HG03442 (cell line): ENCODE data around the gene MOCOS.
"Not testable (repeated sequence)": the region's sequence is repeated elsewhere in the genome, so short reads cannot be mapped to it uniquely, and the experiment has no call there.

Experiments used
- ATAC-seq: cut with Tn5 transposase; IDR thresholded peaks from one replicate; pipeline ENCODE4 v1.9.1; 2021; ENCODE audit warnings: mild to moderate bottlenecking, moderate library complexity; ENCODE audit not compliant: unreplicated experiment

MOCOS gene

GRCh38 chr18:36187193-36187825, at the start of gene MOCOS:
Gene MOCOS (plus strand): TSS chr18:36187497. CDS start chr18:36187540, 43 bp downstream.
- peak; percentile 81 for ATAC-seq

DNA sequence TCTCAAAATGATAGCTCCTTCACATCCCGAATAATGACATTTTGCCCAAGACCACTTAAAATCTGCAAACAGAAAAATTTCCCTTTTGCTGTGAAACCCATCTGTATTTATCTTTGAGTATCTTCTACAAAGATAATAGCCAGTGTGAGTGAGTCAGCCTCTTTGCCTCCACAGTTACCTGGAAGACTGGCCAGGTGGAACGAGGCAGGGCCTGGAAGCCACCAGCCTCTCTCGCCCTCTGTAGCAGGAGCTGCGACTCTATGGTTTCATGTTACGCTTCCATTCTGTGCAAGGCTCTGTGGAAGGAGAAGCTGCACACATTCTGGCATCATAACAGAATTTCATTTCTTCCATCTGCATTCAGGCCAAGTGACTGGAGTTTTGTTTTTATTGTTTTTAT, 48.1 kb upstream of the MOCOS start:
- no peak for ATAC-seq

DNA sequence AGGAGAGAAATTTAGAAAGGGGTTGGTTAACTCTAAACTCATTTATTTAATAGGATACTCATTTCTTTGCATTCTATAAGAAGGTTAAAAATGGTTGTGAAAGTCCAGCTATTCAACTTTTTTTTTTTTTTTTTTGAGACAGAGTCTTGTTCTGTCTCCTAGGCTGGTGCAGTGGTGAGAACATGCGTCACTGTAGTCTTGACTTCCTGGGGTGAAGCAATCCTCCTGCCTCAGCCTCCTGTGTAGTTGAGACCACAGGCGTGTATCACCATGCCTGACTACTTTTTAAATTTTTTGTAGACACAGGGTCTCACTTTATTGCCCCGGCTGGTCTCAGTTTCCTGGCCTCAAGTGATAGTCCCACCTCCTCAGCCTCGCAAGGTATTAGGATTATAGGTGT, 45.7 kb upstream of the MOCOS start:
- ATAC-seq = no peak

DNA sequence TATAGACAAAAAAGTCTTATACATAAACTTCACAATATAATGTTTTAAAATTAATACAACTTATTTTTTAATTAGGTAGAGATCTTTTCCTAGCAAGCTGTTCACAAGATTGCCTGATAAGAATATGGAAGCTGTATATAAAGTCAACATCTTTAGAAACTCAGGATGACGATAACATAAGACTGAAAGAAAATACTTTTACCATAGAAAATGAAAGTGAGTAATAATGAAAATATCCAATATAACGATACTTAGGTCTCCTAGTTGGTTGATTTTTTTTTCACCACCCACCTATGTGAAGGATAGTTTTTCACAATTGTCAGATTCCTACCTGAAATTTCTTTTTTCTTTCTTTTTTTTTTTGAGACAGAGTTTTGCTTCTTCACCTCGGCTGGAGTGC, 44.5 kb upstream of the MOCOS start:
- no peak for ATAC-seq

DNA sequence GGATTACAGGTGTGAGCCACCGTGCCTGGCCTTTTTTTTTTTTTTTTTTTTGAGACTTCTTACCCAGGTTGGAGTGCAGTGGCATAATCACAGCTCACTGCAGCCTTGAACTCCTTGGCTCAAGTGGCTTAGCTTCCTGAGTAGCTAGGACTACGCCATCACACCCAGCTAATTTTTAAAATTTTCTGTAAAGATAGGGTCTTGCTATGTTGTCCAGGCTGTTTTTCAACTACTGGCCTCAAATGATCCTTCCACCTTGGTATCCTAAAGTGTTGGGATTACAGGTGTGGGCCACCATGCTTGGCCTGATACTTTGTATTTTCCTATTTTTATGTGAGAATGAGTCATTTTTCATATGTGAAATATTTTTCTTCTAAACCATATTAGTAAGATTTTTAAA, 43.9 kb upstream of the MOCOS start:
- no peak for ATAC-seq

DNA sequence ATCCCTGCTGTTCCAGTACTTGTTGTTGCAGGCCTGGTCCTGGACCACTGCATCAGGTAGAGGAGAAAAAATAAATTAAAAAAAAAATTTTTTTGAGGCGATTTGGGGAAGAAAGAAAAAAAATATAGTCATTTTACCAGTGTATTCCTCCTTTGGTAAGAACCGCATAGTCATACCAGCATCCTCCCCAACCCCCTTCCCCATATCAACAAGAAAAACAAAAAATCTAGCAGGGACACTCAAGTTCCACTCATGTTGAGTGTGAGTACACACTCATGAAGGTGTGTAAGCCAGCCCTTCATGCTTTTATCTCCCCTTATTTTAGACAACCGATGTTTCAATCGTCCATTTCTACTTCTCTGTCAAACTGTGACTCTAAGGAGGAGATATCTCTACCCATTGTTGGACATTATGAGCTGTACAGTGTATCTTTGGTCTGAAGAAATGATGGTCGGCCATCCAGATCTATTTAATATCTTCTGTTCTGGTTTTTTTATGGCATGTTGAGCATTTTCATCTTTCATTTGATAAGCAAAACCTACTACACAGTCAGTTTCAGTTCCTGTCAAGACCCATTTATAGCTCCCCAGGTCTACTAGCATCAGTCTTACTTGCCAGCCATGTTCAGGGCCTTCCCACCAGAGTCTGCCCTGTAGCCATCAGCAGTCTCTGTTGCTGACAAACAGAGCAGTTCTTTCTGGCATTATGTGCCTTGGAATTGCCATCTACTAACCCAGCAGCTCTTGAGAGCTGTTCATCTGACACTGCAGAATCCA, 37.6 kb upstream of the MOCOS start:
- ATAC-seq = peak; percentile 97

- ATAC-seq = no peak
Measured at GRCh38 chr18:36152781-36153180, 34.5 kb upstream of the MOCOS start.

- no peak for ATAC-seq
Measured at GRCh38 chr18:36153203-36153602, 34.1 kb upstream of the MOCOS start.

DNA sequence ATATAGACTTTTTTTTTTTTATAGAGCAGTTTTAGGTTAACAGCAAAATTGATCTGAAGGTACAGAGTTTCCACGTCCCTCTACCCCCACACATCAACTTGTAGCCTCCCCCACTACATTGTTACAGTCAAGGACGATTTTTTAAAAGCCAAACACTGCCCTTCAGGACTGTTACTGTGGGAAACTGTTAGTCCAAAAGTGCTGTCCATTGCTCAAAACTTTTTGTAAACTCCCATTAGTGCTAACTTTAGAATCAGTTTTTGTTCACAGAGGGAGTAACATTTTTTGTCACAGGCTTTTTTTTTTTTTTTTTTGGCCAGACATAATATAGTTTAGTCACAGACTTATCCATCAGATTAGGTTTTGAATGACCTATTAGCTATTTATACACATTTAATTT, 33.5 kb upstream of the MOCOS start:
- ATAC-seq = no peak

- ATAC-seq = no peak
Measured at GRCh38 chr18:36155851-36156757, 31.2 kb upstream of the MOCOS start.

- no peak for ATAC-seq
Measured at GRCh38 chr18:36157441-36157840, 29.9 kb upstream of the MOCOS start.

DNA sequence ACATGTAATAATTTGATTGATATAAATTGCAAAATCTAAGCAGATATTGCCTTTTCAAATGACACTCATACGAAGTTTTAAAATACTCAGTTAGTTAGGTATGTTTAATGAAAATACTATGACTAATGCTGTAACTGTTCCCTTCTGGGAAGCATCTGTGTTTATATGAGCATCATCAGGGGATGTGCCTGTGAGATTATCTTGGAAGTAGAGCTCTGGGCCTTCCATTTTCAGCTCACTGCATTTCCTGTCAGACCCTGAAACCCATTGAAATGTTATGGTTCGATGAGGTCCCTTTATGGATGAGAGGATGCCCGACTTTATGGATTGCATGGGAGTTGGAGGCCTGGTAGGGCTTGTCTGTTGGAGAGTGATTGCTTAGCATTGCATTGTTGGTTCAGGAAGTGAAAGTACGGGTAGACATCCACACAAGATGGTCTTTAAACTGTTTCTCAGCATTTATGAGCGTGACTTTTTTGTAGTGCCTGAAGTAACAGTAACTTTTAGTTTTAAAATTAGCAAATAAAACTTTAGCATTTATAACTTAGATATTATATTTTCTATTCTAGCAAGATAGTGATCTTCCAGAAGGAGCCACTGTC, 28.9 kb upstream of the MOCOS start:
- no peak for ATAC-seq

DNA sequence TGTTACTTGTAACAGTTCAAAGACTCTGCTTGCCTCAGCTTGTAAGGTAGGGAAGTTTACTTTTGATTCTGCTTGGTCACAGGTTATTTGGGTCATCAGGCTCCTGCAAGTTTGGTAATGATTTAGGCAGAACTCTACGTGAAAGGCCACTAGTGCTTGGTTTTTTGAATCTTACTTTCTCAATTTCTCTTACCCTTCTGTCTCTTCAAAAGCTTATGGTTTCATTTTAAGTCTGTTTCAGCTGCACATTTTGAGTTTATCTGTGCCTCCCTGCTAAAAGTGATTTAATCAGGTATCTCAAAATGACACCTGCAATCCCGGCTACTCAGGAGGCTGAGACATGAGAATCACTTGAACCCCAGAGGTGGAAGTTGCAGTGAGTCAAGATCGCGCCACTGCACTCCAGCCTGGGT, 26.3 kb upstream of the MOCOS start:
- no peak for ATAC-seq

DNA sequence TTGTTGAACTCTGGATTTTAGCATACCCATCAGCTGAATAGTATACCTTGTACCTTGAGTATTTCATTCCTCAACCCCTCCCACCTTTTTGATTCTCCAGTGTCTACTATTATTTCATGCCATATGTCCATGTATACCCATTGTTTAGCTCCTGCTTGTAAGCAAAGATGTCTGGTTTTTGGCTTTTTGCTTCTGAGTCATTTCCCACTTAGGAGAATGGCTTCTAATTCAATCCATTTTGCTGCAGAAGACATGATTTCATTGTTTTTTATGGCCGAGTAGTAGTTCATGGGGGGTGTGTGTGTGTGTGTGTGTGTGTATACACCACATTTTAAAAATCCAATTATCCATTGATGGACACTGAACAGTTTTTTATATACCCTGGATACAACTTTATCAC, 24.3 kb upstream of the MOCOS start:
- no peak for ATAC-seq

GRCh38 chr18:36167692-36168218, 19.5 kb upstream of the MOCOS start:
- no peak for ATAC-seq

DNA sequence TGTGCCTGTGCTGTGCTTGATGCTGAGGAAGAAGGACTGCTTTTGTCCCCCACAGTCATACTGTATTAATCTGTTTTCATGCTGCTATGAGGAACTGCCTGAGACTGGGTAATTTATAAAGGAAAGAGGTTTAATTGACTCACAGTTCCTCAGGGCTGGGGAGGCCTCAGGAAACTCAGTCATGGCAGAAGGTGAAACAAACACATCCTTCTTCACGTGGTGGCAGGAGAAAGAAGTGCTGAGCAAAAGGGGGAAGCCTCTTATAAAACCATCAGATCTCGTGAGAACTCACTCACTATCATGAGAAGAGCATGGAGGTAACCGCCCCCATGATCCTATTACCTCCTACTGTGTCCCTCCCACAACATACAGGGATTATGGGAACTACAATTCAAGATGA, 19.0 kb upstream of the MOCOS start:
- not testable (repeated sequence) for ATAC-seq

- ATAC-seq = no peak
Measured at GRCh38 chr18:36169938-36170337, 17.4 kb upstream of the MOCOS start.

DNA sequence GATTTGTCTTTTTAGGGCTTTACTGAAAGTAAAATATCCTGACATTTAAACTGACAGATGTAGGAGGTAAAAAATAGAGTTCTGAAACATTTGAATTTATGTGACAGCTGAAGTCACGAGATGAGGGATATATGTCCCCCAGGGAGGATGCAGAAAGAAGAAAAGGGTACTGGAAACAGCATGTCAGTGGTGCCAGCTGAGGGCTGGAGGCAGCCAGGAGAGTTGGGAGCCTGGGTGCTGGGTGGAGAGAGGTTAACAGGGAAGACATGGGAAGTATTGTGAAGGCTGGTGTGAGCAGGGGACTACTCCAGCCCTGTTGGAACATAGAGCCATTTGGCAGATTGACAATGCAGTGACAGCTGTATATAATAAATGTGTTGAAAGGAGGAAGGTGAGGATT, 11.8 kb upstream of the MOCOS start:
- no peak for ATAC-seq

- ATAC-seq = no peak
Measured at GRCh38 chr18:36176177-36176584, 11.1 kb upstream of the MOCOS start.

DNA sequence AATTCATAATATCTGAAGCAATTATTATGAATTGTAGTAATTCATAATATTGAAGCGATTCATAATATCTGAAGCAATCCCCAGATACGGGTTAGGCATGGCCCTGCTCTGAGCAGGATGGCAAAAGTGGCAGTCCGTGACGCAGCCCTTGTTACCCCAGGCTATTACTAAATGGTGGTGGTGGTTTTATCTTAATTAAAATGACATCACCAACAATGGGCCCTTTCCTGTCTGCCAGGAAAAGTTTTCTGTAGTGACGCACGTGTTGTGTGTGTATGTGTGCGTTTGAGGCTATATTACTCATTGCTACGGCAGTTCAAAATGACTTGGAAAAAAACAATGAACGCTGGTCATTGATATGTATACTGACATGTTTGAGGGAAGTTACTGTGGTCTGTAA, 10.6 kb upstream of the MOCOS start:
- ATAC-seq = no peak

GRCh38 chr18:36177913-36178312, 9.4 kb upstream of the MOCOS start:
- ATAC-seq = no peak
